ENCODE data around the gene DBNDD2.
A peak's percentile ranks its signal among the peaks of the same experiment; 100 is the strongest.

DBNDD2 gene

DNA sequence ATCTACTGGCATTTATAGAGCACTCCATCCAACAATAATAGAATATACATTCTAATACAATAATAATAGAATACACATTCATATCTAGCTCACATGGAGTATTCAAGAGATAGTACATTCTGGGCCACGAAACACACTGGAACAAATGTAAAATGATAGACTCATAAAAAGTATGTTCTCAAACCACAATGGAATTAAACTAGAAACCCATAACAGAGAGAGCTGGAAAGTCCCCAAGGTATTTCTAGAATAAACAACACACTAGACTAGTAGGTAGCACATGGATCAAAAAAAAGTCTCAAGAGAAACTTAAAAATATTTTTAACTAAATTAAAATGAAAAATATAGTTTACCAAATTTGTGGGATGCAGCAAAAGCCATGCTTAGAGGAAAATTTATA is 20.8 kb upstream of the DBNDD2 start:
- no peak for DNase-seq

- no peak for DNase-seq
Measured at GRCh38 chr20:45390931-45391330, 17.2 kb upstream of the DBNDD2 start.

DNA sequence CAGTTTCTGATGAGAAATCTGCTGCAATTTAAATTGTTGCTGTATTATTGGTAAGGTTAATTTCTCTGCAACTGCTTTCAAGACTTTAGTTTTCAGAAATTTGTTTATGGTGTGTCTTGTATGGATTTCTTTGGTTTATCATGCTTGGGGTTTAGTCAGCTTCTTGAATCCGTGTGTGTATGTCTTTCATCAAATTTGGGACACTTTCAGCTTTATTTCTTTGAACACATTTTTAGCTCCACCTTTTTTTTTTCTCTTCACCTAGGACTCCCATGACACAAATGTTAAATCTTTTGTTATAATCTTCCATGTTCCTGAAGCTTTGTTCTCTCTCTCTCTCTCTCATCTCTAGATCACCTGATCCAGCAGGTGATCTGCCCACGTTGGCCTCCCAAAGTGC is 16.5 kb upstream of the DBNDD2 start:
- no peak for DNase-seq

DNA sequence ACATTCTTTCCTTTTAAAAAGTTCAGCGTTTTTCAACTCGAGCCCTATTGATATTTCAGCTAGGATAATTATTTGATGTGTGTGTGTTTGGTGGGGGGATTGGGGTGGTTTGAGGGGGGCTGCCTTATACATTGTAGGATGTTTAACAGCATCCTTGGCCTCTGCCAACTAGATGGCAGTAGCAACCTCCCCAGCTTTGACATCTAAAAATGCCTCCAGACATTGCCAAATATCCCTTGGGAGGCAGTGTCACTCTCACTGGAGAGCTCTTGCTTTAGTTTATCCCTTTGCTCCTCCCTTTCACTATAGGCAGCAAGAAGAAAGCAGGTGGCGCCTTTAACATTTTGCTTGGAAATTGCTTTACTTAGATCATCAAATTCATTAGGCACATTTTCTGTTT is 15.4 kb upstream of the DBNDD2 start:
- peak in 1 of 3 experiments; percentile 33 for DNase-seq

GRCh38 chr20:45394221-45395113 is 13.6 kb upstream of the DBNDD2 start:
- DNase-seq = no peak

- no peak for DNase-seq
Measured at GRCh38 chr20:45395114-45395415, 13.0 kb upstream of the DBNDD2 start.

DNA sequence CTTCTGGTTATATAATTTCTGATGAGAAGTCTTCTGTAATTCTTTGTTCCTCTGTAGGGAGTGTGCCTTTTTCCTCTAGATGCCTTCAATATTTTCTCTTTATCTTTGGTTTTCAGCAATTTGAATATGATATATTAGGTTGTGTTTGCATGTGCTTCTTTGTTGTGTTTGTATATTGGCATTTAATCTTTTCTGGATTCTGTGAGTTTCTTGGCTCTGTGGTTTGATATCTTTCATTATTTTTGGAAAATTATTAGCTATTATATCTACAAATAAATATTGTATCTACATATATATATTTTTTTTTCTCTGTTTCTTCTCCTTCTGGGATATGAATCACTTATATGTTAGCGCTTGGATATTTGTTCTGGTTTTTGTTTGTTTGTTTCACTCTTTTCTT is 9.1 kb upstream of the DBNDD2 start:
- no peak for DNase-seq

DNA sequence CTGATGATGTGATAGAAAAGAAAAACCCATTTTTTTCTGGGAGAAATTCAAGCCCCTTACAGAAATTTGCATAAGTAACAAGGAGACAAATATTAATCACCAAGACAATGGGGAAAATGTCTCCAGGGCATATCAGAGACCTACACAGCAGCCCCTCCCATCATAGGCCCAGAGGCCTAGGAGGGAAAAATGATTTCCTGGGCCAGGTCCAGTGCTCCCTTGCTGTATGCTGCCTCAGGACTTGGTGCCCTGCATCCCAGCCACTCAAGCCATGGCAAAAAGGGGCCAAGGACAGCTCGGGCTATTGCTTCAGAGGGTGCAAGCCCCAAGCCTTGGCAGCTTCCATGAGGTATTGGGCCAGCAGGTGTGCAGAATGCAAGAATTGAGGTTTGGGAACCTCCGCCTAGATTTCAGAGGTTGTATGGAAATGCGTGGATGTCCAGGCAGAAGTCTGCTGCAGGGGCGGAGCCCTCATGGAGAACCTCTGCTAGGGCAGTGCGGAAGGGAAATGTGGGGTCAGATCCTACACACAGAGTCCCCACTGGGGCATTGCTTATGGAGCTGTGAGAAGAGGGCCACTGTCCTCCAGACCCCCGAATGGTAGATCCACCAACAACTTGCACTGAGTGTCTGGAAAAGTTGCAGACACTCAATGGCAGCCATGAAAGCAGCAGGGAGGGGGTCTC is 7.6 kb upstream of the DBNDD2 start:
- DNase-seq = no peak

GRCh38 chr20:45402946-45403345 is 5.1 kb upstream of the DBNDD2 start:
- DNase-seq = no peak

- DNase-seq = peak in 2 of 3 experiments; percentile 57 to 94
Measured at GRCh38 chr20:45404438-45404837, 3.7 kb upstream of the DBNDD2 start.

DNA sequence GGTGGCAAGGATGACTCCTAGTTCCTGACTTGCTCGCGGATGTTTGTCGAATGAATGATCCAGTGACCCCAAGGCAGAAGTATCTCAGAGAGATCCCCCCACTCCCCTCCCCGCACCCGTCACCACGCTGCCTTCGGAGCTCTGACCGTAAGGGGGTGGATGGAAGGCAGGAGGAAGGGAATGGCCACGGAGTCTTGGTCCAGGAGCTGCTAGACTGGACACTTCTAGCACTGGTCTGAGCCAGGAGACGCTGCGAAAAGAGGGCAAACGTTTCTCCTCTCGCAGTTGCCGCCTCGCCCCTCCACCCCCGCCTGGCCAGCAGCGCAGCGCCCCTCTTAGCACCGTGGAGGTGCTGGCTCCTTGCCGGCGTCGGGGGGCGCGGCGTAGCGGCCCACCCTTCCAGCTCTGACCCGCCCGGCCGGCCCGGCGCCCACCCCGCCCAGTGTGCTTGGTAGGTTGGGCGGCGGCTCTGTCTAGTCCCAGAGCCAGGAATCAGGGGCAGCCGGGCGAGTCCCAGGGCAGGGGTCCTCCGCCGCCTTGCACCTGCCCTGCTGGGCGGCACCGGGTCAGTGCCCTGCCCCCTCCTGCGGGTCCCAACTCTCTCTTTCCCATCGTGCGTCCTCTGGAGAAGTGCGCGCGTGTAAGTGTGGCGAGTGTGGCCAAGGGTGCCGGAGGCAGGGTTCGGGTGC is 2.4 kb upstream of the DBNDD2 start:
- DNase-seq = peak in 1 of 3 experiments; percentile 47

DNA sequence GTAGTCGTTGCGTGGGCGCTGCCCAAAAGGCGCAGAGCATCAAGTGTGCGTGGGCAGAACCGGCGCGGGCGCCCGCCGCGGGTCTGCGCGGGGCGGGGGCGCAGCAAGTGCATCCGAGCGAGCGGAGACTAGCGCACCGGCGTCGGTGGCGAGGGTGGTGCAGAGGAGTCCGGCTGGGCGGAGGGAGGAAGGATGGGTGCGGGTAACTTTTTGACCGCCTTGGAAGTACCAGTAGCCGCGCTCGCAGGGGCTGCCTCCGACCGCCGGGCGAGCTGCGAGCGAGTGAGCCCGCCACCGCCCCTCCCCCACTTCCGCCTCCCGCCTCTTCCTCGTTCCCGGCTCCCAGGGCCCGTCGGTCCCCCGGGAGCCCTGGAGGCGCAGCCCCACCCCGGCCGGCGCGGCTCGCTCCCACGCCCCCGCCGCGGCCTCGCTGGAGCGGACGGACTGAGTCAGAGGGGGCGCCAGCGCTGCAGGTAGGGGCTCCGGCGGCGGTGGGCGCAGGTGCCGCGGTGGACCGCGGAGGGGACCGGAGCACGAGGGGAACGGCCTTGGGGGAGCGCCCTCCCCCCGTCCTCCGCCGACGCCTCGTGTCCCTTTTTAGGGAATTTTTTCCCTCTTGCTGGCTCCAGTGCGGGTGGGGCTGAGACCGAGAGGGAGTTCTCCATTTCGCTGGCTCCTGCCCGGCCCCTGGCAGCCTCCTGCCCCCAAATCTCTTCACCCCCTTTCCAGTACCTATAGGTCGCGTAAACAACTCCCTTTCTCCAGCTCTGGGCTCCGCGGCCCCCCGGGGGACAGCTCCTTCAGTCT is 1.6 kb upstream of the DBNDD2 start:
- DNase-seq = peak in 2 of 3 experiments; percentile 71 to 76

DNA sequence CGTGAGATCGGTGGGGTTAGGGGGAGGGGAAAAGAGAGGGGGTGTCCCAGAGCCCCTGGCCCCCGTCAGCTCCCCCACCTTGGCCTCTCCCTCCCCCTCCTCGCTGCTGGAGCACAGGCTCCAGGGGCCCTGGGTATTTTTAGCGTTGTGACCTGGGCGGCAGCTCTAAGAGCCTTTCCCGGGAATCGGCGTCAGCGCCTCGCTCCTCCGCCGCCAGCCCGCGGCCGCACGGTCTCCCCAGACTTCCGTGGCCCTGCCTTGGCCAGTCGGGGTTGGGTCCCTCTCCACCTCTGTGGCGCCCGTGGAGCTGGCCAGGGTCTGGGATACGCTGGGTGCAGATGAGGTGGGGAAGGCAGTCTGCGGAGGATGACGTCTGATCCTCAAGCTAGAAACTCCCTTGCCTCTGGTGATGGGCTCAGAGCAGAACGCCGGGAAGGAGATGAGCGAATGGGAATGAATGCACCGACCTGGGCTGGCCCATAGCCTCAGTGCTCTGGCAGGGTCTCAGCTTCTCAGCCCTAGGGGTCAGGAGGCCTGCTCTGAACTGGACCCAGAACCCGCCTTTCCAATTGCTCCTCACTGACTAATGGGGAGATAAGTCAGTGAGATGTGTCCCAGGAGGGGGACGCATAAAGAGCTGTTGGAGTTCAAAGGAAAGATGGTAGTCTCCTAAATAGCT is 883 bp upstream of the DBNDD2 start:
- DNase-seq = peak in 2 of 3 experiments; percentile 72 to 78

DNA sequence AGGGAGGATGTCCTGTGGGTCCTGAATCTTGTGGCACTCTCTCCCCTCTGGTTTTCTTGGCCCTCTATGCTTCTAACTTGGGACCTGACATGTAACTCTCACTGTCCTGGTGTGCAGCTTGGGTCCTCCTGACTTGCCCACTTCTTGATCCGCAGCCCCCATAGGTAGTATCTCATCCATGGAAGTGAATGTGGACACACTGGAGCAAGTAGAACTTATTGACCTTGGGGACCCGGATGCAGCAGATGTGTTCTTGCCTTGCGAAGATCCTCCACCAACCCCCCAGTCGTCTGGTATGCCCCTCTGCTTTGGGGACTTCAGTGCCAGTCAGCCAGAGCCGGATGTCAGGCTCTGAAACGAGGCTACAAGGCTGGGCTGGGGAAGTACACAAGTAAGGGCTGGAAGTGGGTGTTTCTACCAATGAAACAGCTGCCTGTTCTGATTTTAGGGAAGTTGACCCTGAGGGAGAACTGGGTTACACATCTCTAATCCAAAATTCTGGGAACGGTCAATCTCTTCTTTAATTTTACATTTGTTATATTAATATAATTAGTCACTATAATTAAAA is 641 bp downstream of the DBNDD2 start:
- no peak for DNase-seq

DNA sequence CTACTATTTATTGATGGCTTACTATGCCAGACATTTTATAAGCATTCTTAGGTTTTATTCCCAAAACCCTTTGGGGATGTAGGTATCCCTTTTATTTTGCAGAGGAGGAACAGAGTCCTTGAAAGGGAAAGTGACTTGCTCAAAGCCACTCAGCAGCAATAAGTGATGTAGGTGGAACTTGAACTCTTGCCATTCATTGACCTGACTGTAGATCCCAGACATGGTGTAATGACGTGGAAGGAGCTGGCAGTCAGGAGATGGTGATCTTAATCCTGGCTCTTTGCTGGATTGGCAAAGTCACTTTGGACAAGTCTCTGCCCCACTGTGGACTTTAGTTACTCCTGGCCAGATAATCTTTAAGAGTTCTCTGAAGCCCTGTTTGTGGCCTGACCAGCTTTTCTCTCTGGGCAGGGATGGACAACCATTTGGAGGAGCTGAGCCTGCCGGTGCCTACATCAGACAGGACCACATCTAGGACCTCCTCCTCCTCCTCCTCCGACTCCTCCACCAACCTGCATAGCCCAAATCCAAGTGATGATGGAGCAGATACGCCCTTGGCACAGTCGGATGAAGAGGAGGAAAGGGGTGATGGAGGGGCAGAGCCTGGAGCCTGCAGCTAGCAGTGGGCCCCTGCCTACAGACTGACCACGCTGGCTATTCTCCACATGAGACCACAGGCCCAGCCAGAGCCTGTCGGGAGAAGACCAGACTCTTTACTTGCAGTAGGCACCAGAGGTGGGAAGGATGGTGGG is 1.6 kb downstream of the DBNDD2 start:
- no peak for DNase-seq

- DNase-seq = no peak
Measured at GRCh38 chr20:45410887-45411286, 2.8 kb downstream of the DBNDD2 start.

DNA sequence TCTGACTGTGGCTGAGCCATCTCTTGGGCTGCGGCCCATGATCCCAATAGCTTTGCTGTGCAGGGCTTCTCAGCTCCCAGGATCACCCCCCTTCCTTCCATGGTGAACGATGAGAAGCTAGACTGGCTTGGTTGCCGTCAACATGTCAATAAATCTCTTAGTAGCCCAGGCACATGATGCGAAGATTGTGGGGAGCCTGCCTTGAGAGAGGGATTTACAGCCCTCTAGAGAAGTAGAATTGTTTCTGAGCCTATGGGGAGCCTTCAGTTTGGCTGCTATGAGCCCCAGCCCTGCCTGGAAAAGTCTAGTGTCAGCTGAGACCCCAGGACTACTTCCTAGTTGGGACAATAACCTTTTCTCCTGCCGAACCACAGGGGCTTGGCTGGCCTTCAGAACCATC is 4.6 kb downstream of the DBNDD2 start:
- no peak for DNase-seq

- DNase-seq = no peak
Measured at GRCh38 chr20:45413479-45413878, 5.4 kb downstream of the DBNDD2 start.

DNA sequence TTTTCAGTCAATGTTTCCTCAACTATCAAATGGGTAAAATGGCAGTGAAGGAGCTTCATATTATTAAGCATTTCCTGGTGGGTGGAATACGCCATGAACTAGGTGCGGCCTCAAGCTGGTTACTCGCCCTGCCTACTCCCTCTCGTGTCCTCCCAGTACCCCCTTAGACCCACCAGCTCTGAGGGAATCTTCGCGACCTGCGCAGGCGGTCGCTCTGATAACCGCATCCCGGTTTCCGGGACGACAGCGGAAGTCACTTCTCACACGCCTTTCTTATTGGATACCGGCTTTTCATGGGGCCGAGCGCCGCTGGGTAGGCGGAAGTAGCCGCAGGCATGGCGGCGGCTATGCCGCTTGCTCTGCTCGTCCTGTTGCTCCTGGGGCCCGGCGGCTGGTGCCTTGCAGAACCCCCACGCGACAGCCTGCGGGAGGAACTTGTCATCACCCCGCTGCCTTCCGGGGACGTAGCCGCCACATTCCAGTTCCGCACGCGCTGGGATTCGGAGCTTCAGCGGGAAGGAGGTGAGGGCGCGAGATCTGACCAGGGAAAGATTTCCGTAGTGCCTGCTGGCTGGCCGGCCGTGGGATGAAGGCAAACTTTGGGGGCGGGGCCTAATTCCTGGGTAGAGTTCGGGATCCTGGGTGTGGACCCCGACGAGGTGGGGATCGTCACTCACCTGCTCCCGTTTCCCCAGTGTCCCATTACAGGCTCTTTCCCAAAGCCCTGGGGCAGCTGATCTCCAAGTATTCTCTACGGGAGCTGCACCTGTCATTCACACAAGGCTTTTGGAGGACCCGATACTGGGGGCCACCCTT is 7.9 kb downstream of the DBNDD2 start, which contains the start of gene PIGT:
Gene PIGT (plus strand): TSS at position 320 of the 816 bp plus-strand sequence. CDS start 16 bp downstream, at position 336.
- peak; percentile 81 to 94 (median 87) for DNase-seq

DNA sequence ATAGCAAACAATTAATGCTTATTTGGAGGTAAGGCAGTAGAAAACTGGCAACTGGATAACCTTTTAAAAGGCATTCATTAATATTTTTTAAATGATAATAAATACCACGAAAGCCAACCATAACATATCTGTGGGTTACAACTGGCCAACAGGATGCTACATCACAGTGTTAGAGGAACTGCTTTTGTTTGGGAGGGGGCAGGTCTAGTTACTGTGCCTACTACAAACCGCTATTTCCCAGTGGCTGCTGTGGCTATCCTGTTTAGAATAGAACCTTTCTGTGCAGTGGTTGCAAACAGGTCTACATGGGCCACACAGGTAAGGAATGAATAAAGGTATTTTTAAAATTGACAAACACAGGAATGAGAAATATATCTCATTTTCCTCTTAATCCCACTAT is 8.8 kb downstream of the DBNDD2 start:
- no peak for DNase-seq

Data from NCI-H1417 (cell line).